ENCODE results near the gene AGAP2. TPM values are rescaled to one million over a fixed set of nuclear protein-coding genes. Genes with fewer than 3 reads are reported as not detected.

The AGAP2 gene
- total and polyA plus RNA-seq, 2 of the 13 experiments (the other 11 are each of a cell fraction or from before 2014, with no cell fraction given), result 0.38 to 0.45 TPM

- TF ChIP-seq HHEX (CRISPR knock-in tag; IDR thresholded peaks at IDR 0.05) (no peak), IRF9 (CRISPR knock-in tag; IDR thresholded peaks at IDR 0.05; ENCODE audit: borderline replicate concordance) (peak; percentile 64; the same call in 1 of the 2 replicates), HNF1B (CRISPR knock-in tag; IDR thresholded peaks at IDR 0.05) (peak; percentile 75), HOXD1 (CRISPR knock-in tag; IDR thresholded peaks at IDR 0.05) (0 out of 2 replicates have a peak, but pooled peaks have one; percentile 17), SOX13 (IDR thresholded peaks at IDR 0.05) (no peak), SOX13 (CRISPR knock-in tag; conservative IDR thresholded peaks at IDR 0.05 in 1 of 2, IDR thresholded peaks at IDR 0.05 in 1 of 2) (peak in 1 of 2 experiments; percentile 28; a peak in 1 of 4 replicates), ZNF850 (CRISPR knock-in tag; conservative IDR thresholded peaks at IDR 0.05) (no peak), POGZ (CRISPR knock-in tag; IDR thresholded peaks at IDR 0.05) (0 out of 2 replicates have a peak, but pooled peaks have one; percentile 32), ZNF441 (CRISPR knock-in tag; IDR thresholded peaks at IDR 0.05; ENCODE audit: borderline replicate concordance) (no peak), ZNF335 (CRISPR knock-in tag; IDR thresholded peaks at IDR 0.05) (no peak), ZNF550 (CRISPR knock-in tag; IDR thresholded peaks at IDR 0.05; ENCODE audit: borderline replicate concordance) (no peak), MIXL1 (CRISPR knock-in tag; IDR thresholded peaks at IDR 0.05) (no peak), ZBTB38 (CRISPR knock-in tag; IDR thresholded peaks at IDR 0.05) (peak; percentile 36; the same call in 1 of the 2 replicates), ERF (CRISPR knock-in tag; IDR thresholded peaks at IDR 0.05) (no peak; the same call in 1 of the 2 replicates), TAF1 (CRISPR knock-in tag; IDR thresholded peaks at IDR 0.05) (0 out of 2 replicates have a peak, but pooled peaks have one; percentile 13), ZNF761 (CRISPR knock-in tag; conservative IDR thresholded peaks at IDR 0.05) (no peak), JUN (CRISPR knock-in tag; IDR thresholded peaks at IDR 0.05) (no peak), ZNF24 (IDR thresholded peaks at IDR 0.05) (no peak), CERS6 (CRISPR knock-in tag; IDR thresholded peaks at IDR 0.05) (no peak), KLF12 (CRISPR knock-in tag; IDR thresholded peaks at IDR 0.05; ENCODE audit: borderline replicate concordance) (peak; percentile 79; the same call in 1 of the 2 replicates), NCOR1 (IDR thresholded peaks at IDR 0.05; ENCODE audit: borderline replicate concordance, low read length) (no peak), EZH2 (conservative IDR thresholded peaks at IDR 0.05; ENCODE audit: low read depth, low read length) (no peak), ZNF703 (CRISPR knock-in tag; IDR thresholded peaks at IDR 0.05; ENCODE audit: borderline replicate concordance) (no peak)
Measured at GRCh38 chr12:57726151-57726883, 12.2 kb downstream of the AGAP2 start (continued).
